ENCODE data around the gene LAG3.

DNA sequence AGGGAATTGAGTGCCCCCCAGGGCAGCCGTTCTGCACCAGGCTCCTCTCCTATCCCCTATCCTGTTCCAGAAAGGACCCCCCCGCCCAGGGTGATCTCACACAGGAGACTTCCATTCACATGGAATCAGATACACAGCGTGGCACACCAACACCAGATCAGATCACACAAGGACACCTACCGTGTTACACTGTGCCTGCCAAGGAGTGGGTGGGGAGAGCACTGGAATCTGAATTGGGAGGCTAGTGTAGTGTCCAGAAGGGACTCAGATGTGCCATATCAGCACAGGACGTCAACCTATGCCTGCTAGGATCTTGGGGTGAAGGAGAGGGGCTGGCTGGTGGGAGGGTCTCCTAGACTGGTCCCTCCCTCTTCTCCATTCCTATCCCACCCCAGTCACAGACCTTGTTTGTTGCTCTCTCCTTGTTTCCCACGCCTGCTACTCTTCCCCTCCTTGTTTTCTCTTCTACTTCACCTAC, 3.8 kb upstream of the LAG3 start:
- TF ChIP-seq CTCF (IDR thresholded peaks at IDR 0.05) (no peak), POLR2A (IDR thresholded peaks at IDR 0.05) (no peak)
